Measurements from ENCODE around the gene SIRPB1. TPM values are rescaled to one million over a fixed set of nuclear protein-coding genes. Genes with fewer than 3 reads are reported as not detected.
"Not testable (repeated sequence)": the region's sequence is repeated elsewhere in the genome, so short reads cannot be mapped to it uniquely, and the experiment has no call there.

SIRPB1 gene
- total RNA-seq, 1 donor from 2014 or later = 0.40 TPM

DNA sequence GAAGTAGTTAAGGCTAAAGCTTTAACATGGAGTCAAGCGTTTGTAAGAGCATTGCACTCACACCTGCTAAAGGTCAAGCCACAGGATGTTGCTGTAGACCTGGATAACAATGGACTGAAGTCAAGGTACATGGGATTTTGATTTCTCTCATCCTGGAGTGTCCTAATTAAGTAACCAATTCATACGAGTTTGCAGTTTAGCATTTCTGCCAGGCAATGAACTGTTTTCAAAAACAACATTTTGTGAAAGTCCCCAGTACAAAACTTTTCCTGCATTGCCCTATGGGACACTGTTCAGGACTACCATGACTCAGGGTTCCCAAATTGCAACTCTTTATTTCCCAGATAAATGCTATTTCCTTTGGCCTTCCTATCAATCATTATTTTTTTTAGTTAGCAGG is 17.4 kb upstream of the SIRPB1 start:
- ATAC-seq = no peak
- DNase-seq (ENCODE audit: low spot score) = no peak

DNA sequence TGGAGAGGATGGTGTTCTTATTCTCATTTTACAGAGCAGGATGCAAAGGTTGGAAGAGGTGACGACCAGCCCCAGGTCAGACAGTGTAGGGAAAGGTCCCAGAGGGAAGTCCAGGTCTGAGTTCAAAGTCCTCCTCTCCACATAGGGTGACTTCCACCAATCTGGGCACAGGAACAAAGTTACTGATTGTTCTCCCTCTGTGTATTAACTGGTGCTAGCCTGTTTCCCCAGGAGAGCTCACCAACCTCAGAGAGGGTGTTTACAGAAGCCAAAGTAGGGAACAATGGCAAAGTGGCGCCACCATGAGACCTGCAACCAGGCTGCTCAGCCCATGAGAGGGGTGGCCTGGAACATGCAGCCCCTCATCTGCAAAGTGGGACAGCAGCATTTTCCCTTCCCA is 16.8 kb upstream of the SIRPB1 start:
- DNase-seq (ENCODE audit: low spot score) (no peak), ATAC-seq (peak; percentile 40)

DNA sequence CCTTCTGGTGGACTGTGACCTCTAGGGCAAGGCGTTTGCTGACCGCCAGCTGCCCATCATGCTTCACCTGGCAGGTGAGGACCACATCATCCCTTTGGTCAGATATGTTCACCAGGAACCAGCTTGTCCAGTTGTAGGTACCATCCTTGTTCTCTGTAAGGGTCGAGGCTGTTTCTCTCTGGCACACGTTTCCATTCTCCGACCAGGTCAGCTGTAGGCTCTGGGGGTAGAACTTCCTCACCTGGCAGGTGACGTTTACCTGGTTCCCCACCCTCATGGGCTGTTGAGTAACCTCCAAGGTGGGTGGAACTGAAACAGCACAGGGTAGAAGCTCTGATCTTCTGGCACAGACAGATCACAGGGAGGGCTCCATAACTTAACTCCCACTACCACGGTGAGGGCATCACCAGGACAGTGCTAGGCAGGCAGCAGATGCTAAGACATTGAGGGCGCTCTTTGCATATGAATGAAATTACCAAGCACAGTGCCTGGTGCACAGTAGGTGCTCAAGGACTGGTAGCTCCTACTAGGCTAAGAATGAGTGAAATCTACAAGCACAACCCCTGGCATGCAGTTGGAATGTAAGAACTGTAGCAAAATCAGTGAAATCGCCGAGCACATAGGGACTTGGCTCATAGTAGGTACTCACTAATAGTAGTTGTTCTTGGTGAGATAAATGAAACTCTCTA is 15.6 kb upstream of the SIRPB1 start:
- no peak for ATAC-seq
- DNase-seq (ENCODE audit: low spot score) = no peak

DNA sequence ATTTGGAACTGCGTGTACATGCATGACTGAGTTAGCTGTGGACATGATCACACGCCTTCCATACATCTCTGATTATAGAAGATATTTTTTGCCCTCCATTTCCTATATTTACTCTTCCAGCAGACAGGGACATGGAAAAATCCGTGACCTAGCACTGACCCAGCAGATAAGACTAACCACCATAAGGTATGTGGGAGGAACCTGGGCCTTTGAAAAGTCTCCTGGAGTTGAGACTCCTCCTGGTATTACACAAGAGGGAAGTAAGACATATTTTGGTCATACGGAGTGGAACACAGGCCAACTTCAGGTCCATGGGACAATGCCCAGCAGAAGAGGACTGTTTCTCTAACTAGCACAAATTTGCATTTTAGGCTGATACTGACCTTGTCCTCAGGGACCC is 13.7 kb upstream of the SIRPB1 start:
- ATAC-seq = no peak
- DNase-seq (ENCODE audit: low spot score) = no peak

DNA sequence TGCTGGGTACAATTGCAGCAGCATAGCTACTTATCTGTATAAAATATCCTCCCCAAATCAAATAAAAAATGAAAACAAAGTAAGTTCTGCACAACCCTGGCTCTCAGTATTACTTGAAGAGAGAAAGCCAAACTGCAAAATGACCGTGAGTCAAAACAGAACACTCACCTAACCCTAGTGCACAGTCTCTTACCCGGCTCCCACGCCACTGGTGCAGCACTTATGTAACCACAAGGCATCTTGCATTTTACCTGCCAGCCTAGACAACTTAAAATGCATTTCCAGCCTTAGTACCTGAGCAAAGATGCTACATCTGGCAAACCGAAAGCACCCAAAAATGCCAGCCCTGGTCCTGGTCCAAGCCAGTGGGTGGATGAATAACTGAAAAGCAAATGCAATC is 12.4 kb upstream of the SIRPB1 start:
- DNase-seq (ENCODE audit: low spot score) (no peak), ATAC-seq (no peak)

DNA sequence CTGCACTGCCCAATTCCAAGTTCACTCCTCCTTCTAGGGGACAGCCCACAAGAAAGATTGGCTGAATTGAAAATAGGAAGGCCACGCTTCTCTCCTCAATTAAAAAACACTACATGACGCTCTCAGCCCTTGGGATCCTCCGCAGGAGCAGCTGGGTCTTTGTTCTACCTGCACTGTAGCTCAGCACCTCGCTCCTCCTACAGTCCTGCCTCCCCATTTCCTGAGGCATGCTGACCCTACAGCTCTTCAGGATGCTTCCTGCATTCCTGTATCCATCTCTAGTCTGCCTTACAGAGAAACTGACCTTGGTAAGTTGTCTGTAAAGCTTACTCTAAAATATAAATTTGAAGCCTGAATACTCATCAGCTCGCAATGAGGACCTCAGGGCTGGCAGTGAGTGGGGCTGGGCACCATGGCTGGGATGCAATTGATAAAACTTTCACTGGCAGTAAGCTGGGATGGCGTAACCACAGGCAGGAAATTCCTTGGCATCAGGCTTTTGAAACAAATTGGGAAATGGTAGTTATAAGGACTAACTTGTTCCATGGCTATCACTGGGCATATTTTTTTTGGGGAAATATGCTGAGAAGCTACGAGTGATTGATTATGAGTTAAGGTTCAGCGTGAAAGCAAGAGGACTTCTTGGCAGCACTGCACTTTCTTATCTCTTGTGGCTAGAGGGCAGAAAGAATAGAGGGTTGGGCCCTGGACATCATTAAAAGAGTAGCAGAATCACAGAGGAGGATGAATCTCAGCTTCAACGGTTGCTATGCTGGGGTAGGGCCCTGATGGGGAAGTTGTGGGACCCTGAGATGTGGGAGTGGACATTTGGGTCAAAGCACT is 11.7 kb upstream of the SIRPB1 start:
- ATAC-seq = peak; percentile 43
- no peak for DNase-seq (ENCODE audit: low spot score)

DNA sequence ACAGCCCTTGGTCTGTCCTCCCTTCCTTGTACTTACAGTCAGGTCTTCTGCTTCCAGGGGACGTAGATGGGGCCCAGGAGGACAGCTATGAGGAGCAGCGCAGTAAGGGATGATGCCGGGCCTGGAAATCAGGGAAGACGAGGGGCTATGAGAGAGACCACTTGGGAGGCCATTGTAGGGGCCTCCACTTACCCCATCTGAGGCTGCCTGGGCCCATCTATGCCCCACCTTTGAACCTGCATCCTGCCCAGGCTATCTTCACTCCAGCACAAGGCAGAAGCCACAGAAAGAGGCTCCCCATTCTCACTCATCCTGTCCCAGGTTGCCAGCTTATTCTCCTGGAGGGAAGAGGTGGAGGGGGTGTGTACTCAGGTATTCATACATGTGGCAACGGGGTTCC is 10.4 kb upstream of the SIRPB1 start:
- DNase-seq (ENCODE audit: low spot score) = no peak
- no peak for ATAC-seq

DNA sequence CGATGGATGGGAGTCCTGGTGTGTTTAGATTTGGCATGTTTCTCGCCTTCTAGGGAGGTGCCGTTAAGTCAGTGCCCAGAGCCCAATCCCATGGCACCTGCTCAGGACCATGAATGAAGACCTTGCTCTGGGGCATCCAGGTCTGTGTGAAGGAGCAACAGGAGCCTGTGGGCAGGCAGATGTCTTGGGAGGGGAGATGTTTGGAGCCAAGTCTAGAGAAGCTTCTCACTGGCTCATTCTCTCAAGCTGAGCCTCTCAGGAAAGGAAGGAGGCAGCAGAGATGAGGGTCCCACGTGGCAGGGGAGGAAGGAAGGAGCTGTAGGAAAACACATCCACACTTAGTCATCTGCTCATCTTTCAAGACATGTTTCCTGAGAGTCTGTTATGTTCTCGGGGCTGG is 9.5 kb upstream of the SIRPB1 start:
- ATAC-seq = no peak
- no peak for DNase-seq (ENCODE audit: low spot score)

DNA sequence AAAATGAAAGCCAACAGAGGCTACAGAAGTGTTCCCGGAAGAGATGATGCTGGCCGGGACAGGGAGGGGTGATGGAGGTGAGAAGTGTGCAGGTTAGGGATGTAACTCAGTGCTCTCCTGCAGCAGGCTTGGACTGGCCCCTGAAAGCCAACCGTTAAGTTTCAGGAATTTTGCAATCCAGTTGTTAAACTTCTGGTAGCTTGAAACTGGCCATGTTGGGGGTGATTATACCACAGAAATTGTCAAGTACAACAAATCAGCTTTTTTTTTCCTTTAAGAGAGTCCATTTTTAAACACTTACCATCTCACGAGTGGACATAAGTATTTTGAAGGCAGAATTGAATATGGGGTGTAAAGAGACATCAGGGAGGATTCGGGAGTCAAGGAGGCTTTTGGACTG is 8.8 kb upstream of the SIRPB1 start:
- ATAC-seq (no peak), DNase-seq (ENCODE audit: low spot score) (no peak)

DNA sequence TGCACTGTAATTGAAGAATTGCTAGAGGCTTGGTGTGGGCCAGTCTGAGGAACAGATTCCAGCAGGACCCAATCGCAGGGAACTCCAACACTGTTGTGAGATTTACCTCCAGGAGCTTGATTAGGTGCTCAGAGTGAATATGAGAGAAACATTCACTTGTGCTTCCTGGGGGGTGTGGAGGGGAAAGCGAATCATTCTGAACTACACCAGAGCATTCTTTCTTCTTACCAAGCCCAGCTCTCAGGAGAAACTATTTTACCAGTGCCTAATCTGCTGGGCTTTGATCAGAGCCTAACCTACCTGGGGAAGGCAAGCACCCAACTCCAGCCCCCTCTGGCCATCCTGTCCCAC is 7.4 kb upstream of the SIRPB1 start:
- no peak for ATAC-seq

DNA sequence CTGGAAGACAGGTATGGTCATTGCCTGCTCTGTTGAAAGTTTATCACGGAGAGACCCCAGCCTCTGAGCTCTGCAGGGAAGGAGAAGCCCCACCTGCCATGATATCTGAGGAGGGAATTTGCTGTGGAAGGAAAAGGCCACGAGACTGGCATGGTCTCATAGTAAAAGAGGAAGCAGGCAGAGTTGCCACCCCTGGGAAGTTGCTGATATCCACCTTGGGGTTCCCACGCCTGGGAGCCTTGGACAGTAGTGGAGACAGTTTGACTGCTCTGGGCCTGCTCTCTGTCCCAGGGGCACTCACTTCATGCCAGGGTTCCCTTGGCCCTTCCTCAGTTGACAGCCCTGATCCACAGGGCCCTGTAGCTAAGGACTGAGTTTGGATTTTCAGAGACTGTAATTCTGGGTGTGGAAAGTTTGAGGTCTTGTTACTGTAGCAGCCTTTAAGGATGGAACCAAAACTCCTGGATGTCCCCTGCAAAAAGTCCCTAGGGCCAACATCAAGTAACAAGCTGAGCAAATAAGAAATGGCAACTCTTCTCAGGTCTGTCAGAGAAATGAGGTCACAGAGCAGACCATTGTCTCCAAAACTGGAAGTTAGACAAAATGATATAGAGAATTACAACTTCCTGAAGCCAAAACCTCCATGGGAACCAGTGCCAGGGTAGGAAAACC is 6.9 kb upstream of the SIRPB1 start:
- DNase-seq (ENCODE audit: low spot score) (no peak), ATAC-seq (no peak)

More for the DNA sequence above, 7.4 kb upstream of the SIRPB1 start:
- DNase-seq (ENCODE audit: low spot score) = no peak

DNA sequence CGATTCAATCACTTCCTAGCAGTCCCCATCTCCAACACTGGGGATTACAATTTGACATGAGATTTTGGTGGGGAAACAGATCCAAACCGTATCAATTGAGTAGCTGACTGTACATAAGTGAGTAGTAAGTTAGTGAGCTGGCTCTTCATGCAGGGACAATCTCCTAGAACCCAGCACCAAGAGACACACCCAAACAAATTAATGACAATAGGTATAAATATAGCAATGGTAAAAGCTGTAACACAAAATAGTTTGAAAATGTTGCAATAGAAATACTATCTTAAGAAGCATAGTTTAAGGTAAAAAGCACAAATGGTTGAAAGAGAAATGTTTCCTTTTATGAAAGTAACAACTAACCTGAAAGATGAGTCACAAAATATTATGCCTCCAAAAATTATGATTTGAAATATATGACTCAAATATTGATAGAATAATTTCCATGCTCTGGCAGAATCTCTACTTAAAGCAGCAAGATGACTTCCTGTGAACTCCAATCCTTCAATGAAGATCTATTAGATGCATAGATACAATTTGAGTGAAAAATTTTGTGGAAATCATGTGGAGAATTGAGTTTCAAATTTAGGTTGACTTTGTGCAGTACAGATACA is 5.4 kb upstream of the SIRPB1 start:
- no peak for ATAC-seq
- no peak for DNase-seq (ENCODE audit: low spot score)

DNA sequence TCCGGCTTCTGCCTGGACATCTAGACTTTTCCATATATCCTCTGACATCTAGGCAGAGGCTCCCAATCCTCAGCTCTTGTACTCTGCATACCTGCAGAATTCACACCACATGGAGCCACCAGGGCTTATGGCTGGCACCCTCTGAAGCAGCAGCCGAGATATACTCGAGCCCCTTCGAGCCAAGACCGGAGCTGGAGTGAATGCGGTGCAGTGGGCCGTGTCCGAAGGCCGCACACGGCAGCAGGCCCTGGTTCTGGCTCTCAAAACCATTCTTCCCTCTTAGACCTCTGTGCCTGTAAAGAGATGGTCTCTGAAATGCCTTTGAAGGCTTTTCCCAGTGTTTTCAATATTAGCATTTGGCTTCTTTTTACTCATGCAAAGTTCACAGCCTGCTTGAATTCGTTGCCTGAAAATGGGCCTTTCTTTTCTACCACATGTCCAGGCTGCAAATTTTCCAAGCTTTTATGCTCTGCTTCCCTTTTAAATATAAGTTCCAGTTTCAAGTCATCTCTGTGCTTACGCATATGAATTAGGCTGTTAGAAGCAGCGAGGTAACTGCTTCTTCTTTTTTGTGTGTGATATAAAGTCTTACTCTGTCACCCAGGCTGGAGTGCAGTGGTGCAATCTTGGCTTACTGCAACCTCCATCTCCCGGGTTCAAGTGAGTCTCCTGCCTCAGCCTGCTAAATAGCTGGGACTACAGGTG is 3.8 kb upstream of the SIRPB1 start:
- no peak for ATAC-seq
- no peak for DNase-seq (ENCODE audit: low spot score)

DNA sequence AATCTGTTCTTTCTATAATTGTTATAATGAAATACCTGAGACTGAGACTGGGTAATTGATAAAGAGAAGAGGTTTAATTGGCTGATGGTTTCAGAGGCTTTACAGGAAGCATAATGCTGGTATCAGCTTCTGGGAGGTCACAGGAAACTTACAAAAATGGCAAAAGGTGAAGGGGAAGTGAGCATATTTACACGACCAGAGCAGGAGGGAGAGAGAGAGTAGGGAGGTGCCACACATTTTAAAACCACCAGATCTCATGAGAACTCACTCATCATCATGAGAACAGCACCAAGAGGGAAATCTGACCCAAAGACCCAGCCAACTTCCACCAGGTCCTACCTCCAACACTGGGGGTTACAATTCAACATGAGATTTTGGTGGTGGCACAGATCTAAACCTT is 2.6 kb upstream of the SIRPB1 start:
- DNase-seq (ENCODE audit: low spot score) (no peak), ATAC-seq (no peak)

DNA sequence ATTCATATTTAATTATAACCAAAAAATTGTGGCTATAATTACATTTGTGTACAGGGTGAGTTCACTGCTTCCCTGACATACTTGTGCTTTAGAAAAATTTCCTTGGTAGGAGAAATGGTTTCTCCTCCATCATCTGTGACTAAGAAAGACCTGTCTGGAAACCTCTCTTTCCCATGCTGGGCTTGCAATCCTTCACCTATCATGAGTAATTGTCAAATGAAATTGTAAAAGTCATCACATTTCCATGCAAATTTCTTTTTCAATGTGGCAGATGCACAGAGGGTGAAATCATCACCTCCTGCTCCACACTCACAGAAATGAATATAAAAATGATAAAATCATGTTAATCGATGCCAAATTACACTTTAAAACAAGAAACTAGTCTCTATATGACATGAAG is 1.5 kb upstream of the SIRPB1 start:
- DNase-seq (ENCODE audit: low spot score) (no peak), ATAC-seq (no peak)

DNA sequence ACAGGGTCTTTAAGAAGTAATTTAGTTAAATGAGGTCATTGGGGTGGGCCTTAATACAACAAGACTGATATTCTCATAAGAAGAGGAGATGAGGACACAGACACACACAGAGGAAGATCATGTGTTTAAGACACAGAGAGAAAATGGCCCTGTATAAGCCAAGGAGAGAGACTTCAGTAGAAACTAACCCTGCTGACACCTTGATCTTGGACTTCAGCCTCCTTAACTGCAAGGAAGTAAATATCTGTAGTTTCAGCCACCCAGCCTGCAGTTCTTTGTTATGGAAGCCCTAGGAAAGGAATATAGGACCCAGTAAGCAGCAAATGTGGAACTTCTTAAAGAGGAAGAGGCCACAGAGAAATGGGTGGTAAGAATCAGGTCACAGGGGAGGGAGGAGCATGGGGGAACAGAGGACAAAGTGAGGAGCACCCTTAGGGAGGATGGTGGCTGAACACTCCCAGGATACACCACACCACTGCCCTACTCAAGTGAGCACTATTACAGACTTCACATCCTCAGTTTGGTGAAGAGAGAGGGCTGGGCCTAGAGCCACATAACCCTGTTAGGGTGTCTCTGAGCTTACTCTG is 762 bp downstream of the SIRPB1 start:
- ATAC-seq (peak; percentile 29), DNase-seq (ENCODE audit: low spot score) (no peak)

DNA sequence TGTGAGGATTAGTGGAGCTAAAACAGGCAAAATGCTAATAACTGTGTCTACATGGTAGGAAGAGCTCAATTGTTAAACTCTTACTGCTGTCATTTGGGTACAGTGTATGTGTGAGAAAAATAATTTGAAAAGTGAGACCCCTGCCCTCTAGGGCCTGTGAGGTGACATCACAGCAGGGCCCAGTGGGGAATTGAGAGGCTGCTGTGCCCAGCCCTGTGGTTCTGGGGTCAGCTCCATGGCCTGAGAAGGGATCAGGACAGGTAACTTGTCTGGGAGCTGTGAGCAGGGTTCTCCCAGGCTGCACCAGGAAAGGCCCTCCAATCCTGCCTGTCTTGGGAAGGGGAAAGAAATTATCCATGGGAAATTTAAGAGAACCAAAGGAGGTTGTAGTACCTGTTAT is 1.3 kb downstream of the SIRPB1 start:
- ATAC-seq (no peak), DNase-seq (ENCODE audit: low spot score) (no peak)

DNA sequence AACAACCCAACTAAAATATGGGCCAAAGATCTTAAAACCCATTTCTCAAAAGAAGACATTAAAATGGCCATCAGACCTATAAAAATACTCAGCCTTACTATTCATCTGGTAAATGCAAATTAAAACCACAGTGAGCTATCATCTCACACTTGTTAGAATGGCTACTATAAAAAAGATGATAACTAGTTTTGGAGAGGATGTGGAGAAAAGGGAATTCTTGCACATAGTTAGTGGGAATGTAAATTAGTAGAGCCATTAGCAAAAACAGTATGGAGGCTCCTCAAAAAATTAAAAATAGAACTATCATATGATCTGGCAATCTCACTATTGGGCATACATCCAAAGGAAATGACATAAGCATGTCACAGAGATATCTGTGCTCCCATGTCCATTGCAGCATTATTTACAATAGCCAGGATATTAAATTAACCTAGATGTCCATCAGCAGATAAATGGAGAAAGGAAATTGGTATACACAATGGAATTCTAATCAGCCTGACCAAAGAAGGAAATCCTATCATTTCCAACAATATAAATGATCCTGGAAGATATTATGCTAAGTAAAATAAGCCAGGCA is 2.9 kb downstream of the SIRPB1 start:
- DNase-seq (ENCODE audit: low spot score) (no peak), ATAC-seq (no peak)

DNA sequence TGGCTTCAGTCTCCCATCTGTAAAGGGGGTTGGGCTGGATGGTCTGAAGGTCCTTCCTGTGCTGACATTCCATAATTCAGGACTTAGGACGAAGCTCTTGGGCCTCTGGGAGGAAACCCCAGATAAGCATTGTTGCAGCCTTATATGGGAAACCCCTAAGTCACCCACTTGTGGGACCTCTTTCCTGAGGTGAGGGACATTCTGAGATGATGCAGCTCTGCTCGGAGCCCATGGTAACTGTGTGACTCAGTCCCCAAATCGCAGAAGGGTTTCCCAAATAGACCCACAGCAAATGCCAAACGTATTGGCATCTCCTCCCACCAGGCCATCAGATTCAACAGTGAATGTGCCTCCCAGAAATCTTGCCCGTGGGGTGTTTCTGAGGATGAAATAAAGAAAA is 9.4 kb downstream of the SIRPB1 start:
- ATAC-seq; DNase-seq (ENCODE audit: low spot score): not testable (repeated sequence)

DNA sequence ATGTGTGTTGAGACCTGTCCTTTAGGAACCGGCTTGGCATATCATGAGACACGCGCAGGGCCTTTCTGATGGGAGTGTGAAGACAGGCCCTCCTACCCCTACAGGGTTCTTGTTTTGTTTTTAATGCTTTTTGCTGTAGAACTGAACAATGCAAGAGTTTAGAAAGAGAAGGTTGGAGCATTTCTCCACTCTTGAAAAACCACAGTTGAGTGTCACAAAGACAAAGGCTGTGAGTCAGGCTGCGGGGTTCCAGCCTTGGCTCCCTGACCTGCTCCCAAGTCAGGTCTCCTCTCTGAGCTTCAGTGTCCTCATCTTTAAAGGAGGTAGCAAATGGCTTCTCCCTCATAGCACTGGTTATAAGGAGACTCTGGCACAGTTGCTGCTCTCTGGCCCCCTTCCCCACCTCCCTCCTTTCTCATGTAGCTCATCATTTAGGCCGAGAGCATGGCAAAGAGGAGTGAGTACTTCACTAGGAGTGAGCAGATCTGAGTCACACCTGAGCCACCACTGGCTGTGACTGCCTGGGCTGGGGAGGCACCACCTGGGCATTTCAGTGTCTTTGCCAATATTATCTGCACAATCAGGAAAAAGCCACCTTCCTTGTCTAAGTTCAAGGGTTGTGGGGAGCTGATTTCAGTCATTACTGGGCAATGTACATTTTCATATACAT is 11.0 kb downstream of the SIRPB1 start:
- not testable (repeated sequence) for DNase-seq (ENCODE audit: low spot score); ATAC-seq

Measured in left lobe of liver (tissue), 2 donors.